Pancreas (tissue), 10 donors: ENCODE measurements around the gene NAV2. TPM values are rescaled to one million over a fixed set of nuclear protein-coding genes. Genes with fewer than 3 reads are reported as not detected.

Source experiments
- ATAC-seq, 4 donors: fragments of 200-7000 bp; cut with Tn5 transposase; one replicate each; pipeline versions ENCODE4 v1.8.0 to v1.9.1; 2020; ENCODE audit warnings: mild to moderate bottlenecking in 4 of 4, moderate library complexity in 4 of 4
- DNase-seq, 6 donors: peaks; one replicate each; pipeline ENCODE4 v3.0.0-alpha.2; 2020
- FAIRE-seq: peaks from 2 replicates; lab custom pipeline; 2012; peaks lifted over from hg19 to GRCh38; lab: Jason Lieb, UNC
- H3K27ac ChIP-seq, 4 donors: fragments of 200-600 bp; sonication (generic); 1 replicate in 3 of 4; 2 replicates in 1 of 4; pipeline versions ENCODE4 v1.5.0 to v1.8.0; 2020
- H3K27me3 ChIP-seq, 4 donors: fragments of 200-600 bp; one replicate each; pipeline ENCODE4 v1.8.0; 2021
- H3K36me3 ChIP-seq, 3 donors: fragments of 200-600 bp; sonication (generic) in 1 of 3; one replicate each; pipeline versions ENCODE4 v1.5.0 to v1.8.0; 2020 to 2021
- H3K4me1 ChIP-seq, 3 donors: fragments of 200-600 bp; one replicate each; pipeline ENCODE4 v1.8.0; 2021
- H3K4me3 ChIP-seq, 4 donors: fragments of 200-600 bp; sonication (generic) in 2 of 4; one replicate each; pipeline versions ENCODE4 v1.5.0 to v1.8.0; 2020 to 2021
- H3K9me3 ChIP-seq, 4 donors: fragments of 200-600 bp; one replicate each; pipeline ENCODE4 v1.8.0; 2021
- WGBS, 2 donors: extraction: QIAGEN DNeasy Blood & Tissue Kit; methylation state at CpG; one replicate each; pipeline ENCODE4 v1.1.7; 2013; 5-methylcytosine and 5-hydroxymethylcytosine counted together
- intact Hi-C, 3 donors: fragments of 100-400 bp; cut with DNase I; formaldehyde crosslinking; loops; one replicate each; pipeline versions ENCODE4 v1.11.1 to v1.14.2; 2022
- polyA plus RNA-seq, 2 donors: library from polyadenylated mRNA; stranded (reverse); fragments of 200-250 nt; gene quantifications; one replicate each; pipeline ENCODE4 v1.2.3, GENCODE V29; 2013
- total RNA-seq, 6 donors: library from RNA; stranded (reverse); fragmentation: NEBNext Ultra II Directional in 4 of 6; extraction: Animal tissue kit (Norgen Biotek cat#: 25700) in 4 of 6; gene quantifications; one replicate each; pipeline versions ENCODE4 v1.2.1 to v1.2.4, GENCODE V29; 2021 to 2023
- TF ChIP-seq, protein P1 (sequence below), 4 donors: fragments of 200-600 bp; sonication (generic) in 3 of 4; IDR thresholded peaks; one replicate each; pipeline versions ENCODE4 v1.5.0 to v1.8.0; 2021; ENCODE audit warnings: antibody characterized with exemption in 4 of 4
- donor health status: healthy with polysubstance abuse.
- donor health status: DM: no; HTN: no; CAD: no; lungs with moderate emphysema.
- donor health status: DM: no; HTN: no; CAD: no.
- donor health status: control.
- donor health status: control.
- donor health status: Bipolar disorder and iron deficiency.
- donor health status: DM: yes; HTN: yes; CAD: no.
- donor health status: DM: no; HTN: no; CAD: no.
- donor health status: DM: no; HTN: no; CAD: no.
- donor health status: DM: yes; HTN: yes; CAD: no.

The NAV2 gene
- total and polyA plus RNA-seq, 8 donors = 5.8 to 26.9 (median 16.3) TPM

DNA sequence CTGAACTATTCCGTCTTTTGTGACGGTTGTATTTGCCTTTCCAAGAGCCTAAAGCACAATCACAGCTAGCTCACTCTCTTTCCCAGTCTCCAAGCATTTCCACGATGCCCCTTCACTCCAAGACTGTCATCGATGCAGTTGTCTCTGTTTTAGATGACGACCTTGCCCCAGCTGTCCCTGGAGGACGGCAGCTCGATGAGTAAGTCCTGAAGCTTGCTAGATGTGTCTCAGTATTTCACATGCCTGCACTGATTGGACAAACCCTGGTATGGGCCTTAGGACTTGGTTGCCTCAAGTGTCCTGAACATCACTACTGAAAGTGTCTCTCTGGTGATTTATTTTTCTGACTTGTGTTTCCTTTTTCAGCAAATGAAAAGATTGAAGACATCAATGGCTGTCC, 129.9 kb downstream of the NAV2 start:
- ATAC-seq = no peak
- Histone ChIP-seq H3K4me3 (no peak overlapping the region), H3K36me3 (no peaks in the 10 kb centered on the region), H3K27ac (no peak overlapping the region), H3K27me3 (no peaks in the 10 kb centered on the region), H3K4me1 (no peaks in the 10 kb centered on the region), H3K9me3 (no peaks in the 10 kb centered on the region)
- no peak for FAIRE-seq
- no peak for DNase-seq
- WGBS, 2 donors = 88 to 94% methylated on average over 7 of the region's 7 CpGs
- TF ChIP-seq, protein P1, sequence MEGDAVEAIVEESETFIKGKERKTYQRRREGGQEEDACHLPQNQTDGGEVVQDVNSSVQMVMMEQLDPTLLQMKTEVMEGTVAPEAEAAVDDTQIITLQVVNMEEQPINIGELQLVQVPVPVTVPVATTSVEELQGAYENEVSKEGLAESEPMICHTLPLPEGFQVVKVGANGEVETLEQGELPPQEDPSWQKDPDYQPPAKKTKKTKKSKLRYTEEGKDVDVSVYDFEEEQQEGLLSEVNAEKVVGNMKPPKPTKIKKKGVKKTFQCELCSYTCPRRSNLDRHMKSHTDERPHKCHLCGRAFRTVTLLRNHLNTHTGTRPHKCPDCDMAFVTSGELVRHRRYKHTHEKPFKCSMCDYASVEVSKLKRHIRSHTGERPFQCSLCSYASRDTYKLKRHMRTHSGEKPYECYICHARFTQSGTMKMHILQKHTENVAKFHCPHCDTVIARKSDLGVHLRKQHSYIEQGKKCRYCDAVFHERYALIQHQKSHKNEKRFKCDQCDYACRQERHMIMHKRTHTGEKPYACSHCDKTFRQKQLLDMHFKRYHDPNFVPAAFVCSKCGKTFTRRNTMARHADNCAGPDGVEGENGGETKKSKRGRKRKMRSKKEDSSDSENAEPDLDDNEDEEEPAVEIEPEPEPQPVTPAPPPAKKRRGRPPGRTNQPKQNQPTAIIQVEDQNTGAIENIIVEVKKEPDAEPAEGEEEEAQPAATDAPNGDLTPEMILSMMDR (IDR thresholded peaks at IDR 0.05) = no peak
- intact Hi-C loops = no loop called here

GRCh38 chr11:19843079-19843478, 130.4 kb downstream of the NAV2 start:
- Histone ChIP-seq H3K36me3 (no peaks in the 10 kb centered on the region), H3K27me3 (no peaks in the 10 kb centered on the region), H3K4me1 (no peaks in the 10 kb centered on the region), H3K27ac (no peak overlapping the region), H3K9me3 (no peaks in the 10 kb centered on the region), H3K4me3 (no peak overlapping the region)
- WGBS, 2 donors = 83 to 84% methylated on average over 2 of the region's 2 CpGs
- intact Hi-C loops = no loop called here
- no peak for DNase-seq
- TF ChIP-seq, protein P1 (IDR thresholded peaks at IDR 0.05) = no peak
- FAIRE-seq = no peak
- ATAC-seq = no peak

DNA sequence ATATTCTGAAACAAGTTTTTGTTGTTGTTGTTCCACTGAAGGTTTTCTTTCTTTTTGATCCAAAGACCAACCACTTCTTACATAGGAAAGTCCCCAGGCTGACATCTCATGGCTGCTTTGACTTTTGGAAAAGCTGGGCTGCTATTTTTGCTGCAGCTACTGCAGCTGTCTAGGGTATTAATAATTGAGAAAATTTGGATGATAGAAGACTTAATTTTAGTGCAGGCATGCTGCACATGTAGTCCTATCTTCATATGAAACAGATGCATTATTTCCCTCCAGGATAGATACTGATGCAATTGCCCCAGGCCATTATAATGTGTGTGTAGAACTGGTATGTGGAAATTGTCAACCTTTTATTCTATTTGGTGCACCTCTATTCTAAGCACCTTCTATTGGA, 131.4 kb downstream of the NAV2 start:
- no peak for FAIRE-seq

GRCh38 chr11:19844806-19845205, 132.2 kb downstream of the NAV2 start:
- Histone ChIP-seq H3K36me3 (no peaks in the 10 kb centered on the region), H3K27ac (no peak overlapping the region), H3K4me1 (peaks cover 3 to 12% (median 3%) of the 10 kb centered on the region in 3 donors), H3K4me3 (no peak overlapping the region), H3K27me3 (no peaks in the 10 kb centered on the region), H3K9me3 (no peaks in the 10 kb centered on the region)
- DNase-seq (no peak), ATAC-seq (no peak), FAIRE-seq (no peak)
- intact Hi-C loops = no loop called here
- 90 to 93% methylated on average over 2 of the region's 2 CpGs for WGBS, 2 donors
- TF ChIP-seq, protein P1 (IDR thresholded peaks at IDR 0.05) = no peak

More for the DNA sequence above, 131.4 kb downstream of the NAV2 start:
- H3K4me3 ChIP-seq = no peak overlapping the region
- no peaks in the 10 kb centered on the region for H3K27me3 ChIP-seq
- no peaks in the 10 kb centered on the region for H3K9me3 ChIP-seq
- DNase-seq (no peak), ATAC-seq (no peak)
- H3K4me1 ChIP-seq = peaks cover 0 to 4% (median 0%) of the 10 kb centered on the region in 3 donors
- no peaks in the 10 kb centered on the region for H3K36me3 ChIP-seq
- intact Hi-C loops = no loop called here
- TF ChIP-seq, protein P1 (IDR thresholded peaks at IDR 0.05) = no peak
- no peak overlapping the region for H3K27ac ChIP-seq

DNA sequence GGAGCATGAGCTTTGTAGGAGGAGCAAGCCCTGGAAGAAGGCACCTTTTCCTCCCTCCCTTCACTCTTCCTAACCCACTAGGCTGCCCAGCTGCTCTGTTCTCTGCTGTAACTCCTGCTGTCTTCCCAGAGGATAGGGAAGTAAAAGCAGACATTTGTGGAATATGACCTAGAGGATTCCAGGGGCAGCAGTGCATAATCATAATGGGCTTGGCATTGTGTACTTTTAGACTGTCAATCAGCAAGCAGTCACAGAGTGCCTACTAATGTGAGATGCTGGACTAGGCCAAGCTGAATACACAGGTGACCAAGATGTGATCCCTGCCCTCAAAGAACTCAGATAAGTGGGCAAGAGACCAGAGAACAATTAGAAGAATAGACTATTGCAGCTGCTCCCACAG, 133.0 kb downstream of the NAV2 start:
- no peak overlapping the region for H3K4me3 ChIP-seq
- H3K36me3 ChIP-seq = no peaks in the 10 kb centered on the region
- ATAC-seq (no peak), DNase-seq (no peak), FAIRE-seq (no peak)
- TF ChIP-seq, protein P1 (IDR thresholded peaks at IDR 0.05) = no peak
- no peak overlapping the region for H3K27ac ChIP-seq
- H3K9me3 ChIP-seq = no peaks in the 10 kb centered on the region
- H3K4me1 ChIP-seq = peaks cover 4 to 14% (median 7%) of the 10 kb centered on the region in 3 donors
- no peaks in the 10 kb centered on the region for H3K27me3 ChIP-seq
- intact Hi-C loops = no loop called here
